Measurements from ENCODE around the gene ERMN.

DNA sequence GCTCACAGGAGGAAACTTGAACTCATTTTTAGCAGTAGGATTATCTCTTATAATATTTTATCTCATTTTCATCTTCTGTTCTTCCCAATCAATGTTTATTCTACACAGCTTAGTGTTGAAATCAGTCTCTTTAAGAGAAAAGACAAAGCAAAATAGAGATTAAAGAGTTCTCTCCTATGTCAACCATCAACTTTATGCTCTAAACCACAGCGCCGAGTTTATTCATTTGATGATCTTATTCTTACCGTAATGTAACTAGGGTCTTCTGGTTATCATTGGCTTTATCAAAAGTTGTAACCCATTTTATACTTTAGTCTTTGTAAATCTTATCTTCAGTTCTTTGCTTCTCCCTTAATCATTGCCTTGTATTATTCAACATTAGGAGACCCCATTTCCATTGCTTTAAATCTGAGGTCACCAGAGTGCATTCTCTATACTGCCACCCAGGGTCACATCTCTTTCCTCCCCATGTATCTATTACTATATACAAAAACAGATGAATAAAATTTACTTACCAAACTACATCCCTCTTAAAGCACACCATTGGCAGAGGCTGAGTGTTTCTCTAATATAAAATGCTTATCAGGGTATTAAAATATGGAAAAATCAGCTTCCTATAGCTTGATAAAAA lies 22.8 kb upstream of the ERMN start:
- TF ChIP-seq, protein P1, sequence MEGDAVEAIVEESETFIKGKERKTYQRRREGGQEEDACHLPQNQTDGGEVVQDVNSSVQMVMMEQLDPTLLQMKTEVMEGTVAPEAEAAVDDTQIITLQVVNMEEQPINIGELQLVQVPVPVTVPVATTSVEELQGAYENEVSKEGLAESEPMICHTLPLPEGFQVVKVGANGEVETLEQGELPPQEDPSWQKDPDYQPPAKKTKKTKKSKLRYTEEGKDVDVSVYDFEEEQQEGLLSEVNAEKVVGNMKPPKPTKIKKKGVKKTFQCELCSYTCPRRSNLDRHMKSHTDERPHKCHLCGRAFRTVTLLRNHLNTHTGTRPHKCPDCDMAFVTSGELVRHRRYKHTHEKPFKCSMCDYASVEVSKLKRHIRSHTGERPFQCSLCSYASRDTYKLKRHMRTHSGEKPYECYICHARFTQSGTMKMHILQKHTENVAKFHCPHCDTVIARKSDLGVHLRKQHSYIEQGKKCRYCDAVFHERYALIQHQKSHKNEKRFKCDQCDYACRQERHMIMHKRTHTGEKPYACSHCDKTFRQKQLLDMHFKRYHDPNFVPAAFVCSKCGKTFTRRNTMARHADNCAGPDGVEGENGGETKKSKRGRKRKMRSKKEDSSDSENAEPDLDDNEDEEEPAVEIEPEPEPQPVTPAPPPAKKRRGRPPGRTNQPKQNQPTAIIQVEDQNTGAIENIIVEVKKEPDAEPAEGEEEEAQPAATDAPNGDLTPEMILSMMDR (conservative IDR thresholded peaks at IDR 0.05 in 1 of 2, IDR thresholded peaks at IDR 0.05 in 1 of 2; ENCODE audit: low read depth in 1 of 2, low read length in 2 of 2): no peak
- TF ChIP-seq EZH2 (IDR thresholded peaks at IDR 0.05; ENCODE audit: low read length, missing control alignments): no peak

All from fibroblast of lung (primary cell).